PC-3 (cell line): ENCODE data around the gene SENP8. TPM values are rescaled to one million over a fixed set of nuclear protein-coding genes. Genes with fewer than 3 reads are reported as not detected.

Experiments
- ATAC-seq: fragments of 200-7000 bp; cut with Tn5 transposase; 2 replicates; pipeline ENCODE4 v1.9.1; 2020; ENCODE audit warnings: mild to moderate bottlenecking, moderate library complexity
- BruUV-seq: library from RNA; stranded (reverse); fragments of 400-500 nt; replicated peaks from 2 replicates; lab custom pipeline; 2021; lab: Mats Ljungman, UMichigan
- CTCF ChIA-PET: fragments of 300-600 bp; sonication (Branson Sonifier 250); formaldehyde crosslinking; loops from one replicate; lab custom pipeline; 2022; ENCODE audit warnings: antibody characterized with exemption; lab: Charles Lee
- POLR2A ChIA-PET: fragments of 300-600 bp; sonication (Branson Sonifier 250); formaldehyde crosslinking; loops from one replicate; lab custom pipeline; 2022; ENCODE audit warnings: antibody characterized with exemption; ENCODE audit not compliant: unreplicated experiment; lab: Charles Lee
- DNase-seq: peaks from one replicate; pipeline ENCODE4 v3.0.0-alpha.2; 2015
- H2AFZ ChIP-seq: fragments of 300-600 bp; sonication (generic); 2 replicates; pipeline ENCODE4 v1.6.0; 2016; ENCODE audit warnings: antibody characterized with exemption, low read length
- H3F3A ChIP-seq: fragments of 300-600 bp; sonication (generic); one replicate; pipeline ENCODE4 v1.6.0; 2017; ENCODE audit warnings: antibody characterized with exemption, low read length, control low read depth, mild to moderate bottlenecking; ENCODE audit not compliant: unreplicated experiment
- H3K27ac ChIP-seq: fragments of 300-600 bp; sonication (generic); 2 replicates; pipeline ENCODE4 v1.5.1; 2016; ENCODE audit warnings: mild to moderate bottlenecking, low read length
- H3K27me3 ChIP-seq: fragments of 300-600 bp; sonication (generic); 2 replicates; pipeline ENCODE4 v1.6.1; 2016; ENCODE audit warnings: low read length, mixed read lengths
- H3K36me3 ChIP-seq: fragments of 300-600 bp; sonication (generic); 2 replicates; pipeline ENCODE4 v1.6.1; 2016; ENCODE audit warnings: low read depth, mixed run types, low read length, mixed read lengths
- H3K4me1 ChIP-seq: fragments of 300-600 bp; sonication (generic); 2 replicates; pipeline ENCODE4 v1.5.1; 2016; ENCODE audit warnings: low read length; ENCODE audit not compliant: insufficient read depth
- H3K4me2 ChIP-seq: fragments of 300-600 bp; sonication (generic); 2 replicates; pipeline ENCODE4 v1.6.0; 2016; ENCODE audit warnings: low read length
- H3K4me3 ChIP-seq: fragments of 300-600 bp; sonication (generic); 2 replicates; pipeline ENCODE4 v1.5.1; 2016; ENCODE audit warnings: mild to moderate bottlenecking, low read length, mixed read lengths
- H3K79me2 ChIP-seq: fragments of 300-600 bp; sonication (generic); 2 replicates; pipeline ENCODE4 v1.6.1; 2017; ENCODE audit warnings: low read length, mixed read lengths
- H3K9ac ChIP-seq: fragments of 300-600 bp; sonication (generic); 2 replicates; pipeline ENCODE4 v1.6.0; 2016; ENCODE audit warnings: mild to moderate bottlenecking, low read length
- H3K9me2 ChIP-seq: fragments of 300-600 bp; sonication (generic); replicated peaks from 2 replicates; pipeline ENCODE4 v1.6.1; 2016; ENCODE audit warnings: mixed run types, low read length, mixed read lengths
- H3K9me3 ChIP-seq: fragments of 300-600 bp; sonication (generic); 2 replicates; pipeline ENCODE4 v1.6.1; 2016; ENCODE audit warnings: low read length, mixed read lengths
- H4K20me1 ChIP-seq: fragments of 300-600 bp; sonication (generic); 2 replicates; pipeline ENCODE4 v1.6.1; 2016; ENCODE audit warnings: low read length, mixed read lengths
- CTCF ChIP-seq: fragments of 300-600 bp; sonication (generic); conservative IDR thresholded peaks from 2 replicates; pipeline ENCODE4 v1.5.1; 2017; ENCODE audit warnings: antibody characterized with exemption, low read depth, mild to moderate bottlenecking, low read length
- EZH2 ChIP-seq: fragments of 300-600 bp; sonication (generic); IDR thresholded peaks from one replicate; pipeline ENCODE4 v1.6.1; 2017; ENCODE audit warnings: antibody characterized with exemption, mild to moderate bottlenecking, low read length; ENCODE audit not compliant: unreplicated experiment
- EZH2phosphoT487 ChIP-seq: fragments of 300-600 bp; sonication (generic); IDR thresholded peaks from 2 replicates; pipeline ENCODE4 v1.6.1; 2018; ENCODE audit warnings: mild to moderate bottlenecking, antibody characterized with exemption, low read length, borderline replicate concordance
- intact Hi-C: fragments of 100-400 bp; cut with micrococcal nuclease; formaldehyde crosslinking; loops from 2 replicates; pipeline ENCODE4 v1.9.0; 2023
- total RNA-seq: library from RNA; depleted of rRNA; stranded (reverse); fragments of >200 nt; gene quantifications from 2 replicates; pipeline ENCODE4 v1.2.3, GENCODE V29; 2014

The SENP8 gene
- total RNA-seq, 1 experiment from 2014 or later, result 4.2 TPM

- TF ChIP-seq EZH2 (no peak), CTCF (no peak), EZH2phosphoT487 (no peak)
Measured at GRCh38 chr15:72153269-72154000, 35.2 kb downstream of the SENP8 start.

GRCh38 chr15:72154316-72154715 is 36.1 kb downstream of the SENP8 start:
- intact Hi-C loops, result loop anchor here (2.0 to 10.0 kb wide), 2 partner anchors 320 to 410 kb away; no protein-coding TSS in a partner anchor
- CTCF ChIA-PET, result no interaction called here
- H2AFZ ChIP-seq, result no peak overlapping the region

More at GRCh38 chr15:72153269-72154000, 35.2 kb downstream of the SENP8 start:
- DNase-seq, result no peak
- no peak overlapping the region for H3K9ac ChIP-seq
- no peaks in the 10 kb centered on the region for H3K27me3 ChIP-seq
- ATAC-seq, result no peak
- H2AFZ ChIP-seq, result no peak overlapping the region
- BruUV-seq, result no TSS peak
- ChIA-PET CTCF (no interaction called here), POLR2A (no interaction called here)
- H3K27ac ChIP-seq, result no peak overlapping the region
- no peaks in the 10 kb centered on the region for H3K79me2 ChIP-seq
- intact Hi-C loops, result loop anchor here (10.0 kb wide), 1 partner anchor 319 kb away; no protein-coding TSS in a partner anchor
- no peaks in the 10 kb centered on the region for H4K20me1 ChIP-seq
- no peaks in the 10 kb centered on the region for H3F3A ChIP-seq
- H3K9me3 ChIP-seq, result no peaks in the 10 kb centered on the region
- peaks cover 12% of the 10 kb centered on the region for H3K4me1 ChIP-seq
- H3K4me2 ChIP-seq, result no peak overlapping the region
- no peaks in the 10 kb centered on the region for H3K36me3 ChIP-seq
- H3K4me3 ChIP-seq, result no peak overlapping the region
- no peaks in the 10 kb centered on the region for H3K9me2 ChIP-seq

More at GRCh38 chr15:72154316-72154715, 36.1 kb downstream of the SENP8 start:
- DNase-seq (no peak), ATAC-seq (no peak)
- H3K4me1 ChIP-seq, result peaks cover 12% of the 10 kb centered on the region
- no peaks in the 10 kb centered on the region for H4K20me1 ChIP-seq
- BruUV-seq, result no TSS peak
- H3K27ac ChIP-seq, result no peak overlapping the region
- H3K9me2 ChIP-seq, result no peaks in the 10 kb centered on the region
- H3K4me3 ChIP-seq, result no peak overlapping the region
- no peak overlapping the region for H3K9ac ChIP-seq
- no peaks in the 10 kb centered on the region for H3K9me3 ChIP-seq
- POLR2A ChIA-PET, result no interaction called here
- H3K27me3 ChIP-seq, result no peaks in the 10 kb centered on the region
- no peaks in the 10 kb centered on the region for H3F3A ChIP-seq
- TF ChIP-seq EZH2, result no peak
- no peak for TF ChIP-seq EZH2phosphoT487
- TF ChIP-seq CTCF, result no peak
- no peak overlapping the region for H3K4me2 ChIP-seq
- no peaks in the 10 kb centered on the region for H3K79me2 ChIP-seq
- H3K36me3 ChIP-seq, result no peaks in the 10 kb centered on the region
